Germinal center (tissue), 1 donor: ENCODE data around the gene ANKRD13D.

Experiments used
- DNase-seq: peaks from one replicate; pipeline ENCODE4 v3.0.0; 2012; ENCODE audit warnings: mixed read lengths, low spot score

Gene ANKRD13D

GRCh38 chr11:67273260-67273990 lies 15.7 kb upstream of the ANKRD13D start:
- DNase-seq = peak; percentile 30

- DNase-seq = no peak
Observed at GRCh38 chr11:67274768-67275605, 14.1 kb upstream of the ANKRD13D start.

GRCh38 chr11:67275606-67276409 lies 13.3 kb upstream of the ANKRD13D start:
- DNase-seq = no peak

- DNase-seq = peak; percentile 29
Observed at GRCh38 chr11:67276781-67277230, 12.3 kb upstream of the ANKRD13D start.

GRCh38 chr11:67277231-67277961 lies 11.7 kb upstream of the ANKRD13D start:
- DNase-seq = peak; percentile 89

GRCh38 chr11:67278135-67278938 lies 10.8 kb upstream of the ANKRD13D start:
- no peak for DNase-seq

- DNase-seq = no peak
Observed at GRCh38 chr11:67278939-67279588, 10.0 kb upstream of the ANKRD13D start.

GRCh38 chr11:67279589-67280340 lies 9.3 kb upstream of the ANKRD13D start:
- DNase-seq = no peak

- DNase-seq = no peak
Observed at GRCh38 chr11:67280341-67280787, 8.7 kb upstream of the ANKRD13D start.

- DNase-seq = no peak
Observed at GRCh38 chr11:67280788-67281551, 8.1 kb upstream of the ANKRD13D start.

GRCh38 chr11:67281552-67282150 lies 7.5 kb upstream of the ANKRD13D start:
- no peak for DNase-seq

- DNase-seq = no peak
Observed at GRCh38 chr11:67282155-67282875, 6.8 kb upstream of the ANKRD13D start.

- no peak for DNase-seq
Observed at GRCh38 chr11:67282876-67283371, 6.2 kb upstream of the ANKRD13D start.

GRCh38 chr11:67283481-67283963 lies 5.6 kb upstream of the ANKRD13D start:
- DNase-seq = no peak

GRCh38 chr11:67284811-67285540 lies 4.1 kb upstream of the ANKRD13D start:
- DNase-seq = no peak
